ENCODE results near the gene GTPBP2.
"Not testable (repeated sequence)": the region's sequence is repeated elsewhere in the genome, so short reads cannot be mapped to it uniquely, and the experiment has no call there.

Gene GTPBP2

DNA sequence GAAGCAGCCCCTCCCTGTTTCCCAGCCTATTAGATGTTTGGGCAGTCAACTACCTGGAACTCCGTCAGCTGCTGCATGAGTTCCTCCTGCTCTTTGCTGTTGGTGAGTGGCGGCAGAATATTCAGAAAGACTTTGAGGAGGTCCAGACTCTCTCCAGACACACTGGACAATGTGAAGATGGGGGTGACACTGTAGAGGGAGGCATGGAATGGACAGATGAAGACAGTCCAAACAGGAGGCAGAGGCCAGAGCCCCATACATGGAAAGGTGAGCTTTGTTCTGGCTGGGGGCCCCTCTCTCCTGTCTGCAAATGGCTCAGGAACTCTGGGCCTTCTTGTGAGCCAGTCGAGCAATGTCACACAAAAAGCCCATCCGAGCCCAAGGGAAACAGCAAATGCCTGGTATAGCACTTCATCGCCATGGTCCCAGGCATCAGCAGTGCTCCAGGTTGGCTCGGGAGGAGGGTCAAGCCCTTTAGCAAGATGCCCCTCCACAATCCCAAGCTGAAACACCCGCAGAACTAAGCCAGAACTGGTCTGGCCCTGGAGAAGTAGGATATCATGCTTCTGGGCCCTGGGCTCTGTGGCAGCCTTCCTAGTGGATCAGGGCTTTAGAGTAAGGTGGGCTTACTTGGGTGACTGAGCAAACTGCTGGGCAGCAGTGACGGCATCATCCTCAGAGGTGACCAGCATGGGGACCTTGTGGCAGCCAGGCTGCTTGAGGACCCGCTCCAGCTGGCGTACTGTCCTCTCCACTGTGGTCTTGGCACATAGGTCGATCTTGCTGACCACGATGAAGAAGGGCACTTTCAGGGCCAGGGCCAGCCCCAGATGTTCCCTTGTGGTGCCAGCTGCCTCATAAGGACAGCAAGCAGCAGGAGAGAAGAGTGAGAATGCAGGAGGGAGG, 4.9 kb downstream of the GTPBP2 start:
- no peak for DNase-seq

DNA sequence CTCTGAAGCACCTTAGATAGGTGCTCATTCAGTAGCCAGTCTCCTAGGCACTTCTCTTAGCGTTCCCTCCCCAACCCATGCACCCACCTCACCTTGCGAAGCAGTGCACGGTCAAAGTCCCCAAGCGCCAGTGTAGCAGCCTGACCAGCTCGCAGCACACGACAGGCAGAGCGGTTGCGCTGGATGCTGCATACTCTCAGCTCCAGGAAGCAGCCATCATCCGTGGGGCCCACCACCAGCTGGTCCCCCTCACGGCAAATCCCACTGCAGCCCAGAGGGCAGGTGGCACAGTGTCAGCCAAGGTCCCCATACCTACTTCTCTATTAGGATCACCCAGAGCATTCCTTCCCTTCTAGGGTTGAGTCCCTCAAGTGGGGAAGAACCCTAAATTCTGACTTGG, 6.5 kb downstream of the GTPBP2 start:
- DNase-seq, result no peak

DNA sequence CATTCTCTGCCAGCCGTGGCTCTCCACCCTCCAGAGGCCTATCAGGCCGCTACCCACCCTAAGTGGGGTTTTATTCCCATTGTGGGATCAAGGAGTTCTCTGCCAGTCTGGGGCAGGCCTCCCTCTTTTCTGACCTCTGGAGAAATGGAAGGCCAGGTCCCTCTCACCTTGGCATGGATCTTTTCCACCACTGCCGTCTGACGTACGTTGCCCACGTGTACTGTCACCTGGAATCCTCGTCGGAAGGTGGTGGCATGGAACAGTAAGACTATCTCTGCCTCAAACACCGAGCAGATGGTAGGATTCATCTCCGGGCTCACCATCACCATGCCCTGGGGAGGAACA, 7.3 kb downstream of the GTPBP2 start:
- no peak for DNase-seq

DNA sequence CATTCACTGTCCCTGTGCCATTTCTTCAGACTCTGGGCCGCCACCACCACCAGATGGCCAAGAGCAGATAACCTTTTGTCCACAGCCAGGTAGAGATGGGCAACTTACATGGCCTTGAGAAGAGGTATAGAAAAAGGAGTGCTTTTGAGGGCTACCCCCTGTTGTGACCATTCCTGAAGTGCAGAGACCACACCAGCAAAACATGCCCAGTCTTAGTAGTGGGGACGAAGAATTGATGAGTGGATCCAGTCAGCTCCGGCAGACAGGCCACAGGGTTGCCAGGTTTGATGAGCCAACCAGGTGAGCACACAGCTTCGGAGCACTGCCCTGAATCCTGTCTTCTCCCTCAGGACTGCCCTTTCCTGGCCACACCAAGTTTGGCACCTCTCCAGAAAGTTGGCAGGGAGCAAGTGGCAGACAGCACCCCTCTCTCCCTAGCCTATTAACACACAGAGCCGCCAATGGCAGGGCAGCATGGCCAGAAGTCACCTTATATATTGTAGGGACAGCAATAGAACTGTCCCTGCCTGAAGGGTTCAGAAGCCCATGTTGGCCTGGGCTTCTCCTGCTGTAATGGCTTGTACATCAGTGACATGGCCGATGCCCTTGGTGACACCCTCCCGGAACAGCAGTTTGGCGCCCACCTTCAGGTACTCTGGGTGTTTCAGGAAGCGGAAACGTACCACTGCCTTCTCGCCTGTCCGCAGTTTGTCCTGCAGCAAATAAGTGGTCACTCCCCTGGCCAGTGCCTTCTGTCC, 7.8 kb downstream of the GTPBP2 start:
- DNase-seq, result no peak

DNA sequence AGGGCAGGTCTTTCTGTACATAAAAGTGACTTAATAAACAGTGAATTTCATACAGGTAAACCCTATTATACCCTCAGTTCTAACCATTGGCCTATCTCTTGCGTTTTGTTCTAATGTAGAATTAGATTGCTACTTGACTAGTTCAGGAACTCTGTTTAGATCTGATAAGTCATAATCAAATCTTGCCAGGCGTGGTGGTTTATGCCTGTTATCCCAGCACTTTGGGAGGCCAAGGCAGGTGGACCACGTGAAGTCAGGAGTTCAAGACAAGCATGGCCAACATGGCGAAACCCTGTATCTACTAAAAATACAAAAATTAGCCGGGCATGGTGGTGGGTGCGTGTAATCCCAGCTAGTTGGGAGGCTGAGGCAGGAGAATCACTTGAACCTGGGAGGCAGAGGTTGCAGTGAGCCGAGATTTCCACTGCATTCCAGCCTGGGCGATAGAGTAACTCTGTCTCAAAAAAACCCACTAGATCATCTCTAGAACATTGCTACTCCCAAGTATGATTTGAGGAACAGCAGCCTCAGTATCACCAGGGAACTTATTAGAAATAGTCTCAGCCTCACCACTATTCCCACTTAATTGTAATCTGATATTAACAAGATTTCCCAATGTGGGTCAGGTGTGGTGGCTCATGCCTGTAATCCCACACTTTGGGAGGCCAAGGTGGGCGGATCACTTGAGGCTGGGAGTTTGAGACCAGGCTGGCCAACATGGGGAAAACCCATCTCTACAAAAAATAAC, 12.2 kb downstream of the GTPBP2 start:
- DNase-seq, result no peak

DNA sequence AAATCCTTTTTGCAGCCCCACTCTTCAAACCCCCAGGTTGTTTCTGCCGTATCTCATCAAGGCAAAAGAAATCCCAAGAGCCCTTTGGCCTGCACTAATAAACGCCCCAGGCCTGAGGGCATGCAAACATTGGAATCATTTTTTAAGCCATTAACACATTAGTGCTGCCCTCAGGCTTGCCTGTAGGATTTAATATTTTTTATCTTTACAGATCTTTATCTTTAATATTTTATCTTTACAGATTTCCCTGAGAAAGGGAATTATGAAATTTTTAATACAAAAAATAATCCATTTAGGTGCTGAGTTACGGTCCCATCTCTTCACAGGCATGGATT, 14.7 kb downstream of the GTPBP2 start:
- DNase-seq, result no peak

DNA sequence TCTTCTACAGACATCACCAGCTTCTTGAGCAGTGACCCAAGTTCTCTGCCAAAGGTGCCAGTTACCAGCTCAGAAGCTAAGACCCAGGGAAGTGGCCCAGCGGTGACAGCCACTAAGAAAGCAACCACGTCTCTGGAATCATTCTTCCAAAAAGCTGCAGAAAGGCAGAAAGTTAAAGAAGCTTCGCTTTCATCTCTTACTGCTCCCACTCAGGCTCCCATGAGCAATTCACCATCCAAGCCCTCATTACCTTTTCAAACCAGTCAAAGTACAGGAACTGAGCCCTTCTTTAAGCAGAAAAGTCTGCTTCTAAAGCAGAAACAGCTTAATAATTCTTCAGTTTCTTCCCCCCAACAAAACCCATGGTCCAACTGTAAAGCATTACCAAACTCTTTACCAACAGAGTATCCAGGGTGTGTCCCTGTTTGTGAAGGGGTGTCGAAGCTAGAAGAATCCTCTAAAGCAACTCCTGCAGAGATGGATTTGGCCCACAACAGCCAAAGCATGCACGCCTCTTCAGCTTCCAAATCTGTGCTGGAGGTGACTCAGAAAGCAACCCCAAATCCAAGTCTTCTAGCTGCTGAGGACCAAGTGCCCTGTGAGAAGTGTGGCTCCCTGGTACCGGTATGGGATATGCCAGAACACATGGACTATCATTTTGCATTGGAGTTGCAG, 15.2 kb downstream of the GTPBP2 start:
- no peak for DNase-seq

DNA sequence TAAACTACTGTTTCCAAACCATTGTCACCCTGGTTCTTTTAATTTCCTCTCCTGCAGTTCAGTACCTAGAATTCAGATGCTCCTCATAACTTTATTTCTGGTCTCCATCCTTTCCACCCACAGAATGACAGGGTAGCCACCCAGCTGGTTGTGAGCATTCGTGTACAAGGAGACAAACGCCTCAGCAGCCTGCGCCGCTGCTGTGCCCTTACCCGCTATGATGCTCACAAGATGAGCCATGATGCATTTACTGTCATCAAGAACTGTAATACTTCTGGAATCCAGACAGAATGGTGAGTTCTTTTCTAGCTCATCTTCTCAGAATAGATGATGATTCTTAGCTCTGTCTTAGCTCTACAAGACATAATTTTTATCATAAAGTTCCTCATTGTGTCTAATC, 18.6 kb downstream of the GTPBP2 start:
- no peak for DNase-seq

DNA sequence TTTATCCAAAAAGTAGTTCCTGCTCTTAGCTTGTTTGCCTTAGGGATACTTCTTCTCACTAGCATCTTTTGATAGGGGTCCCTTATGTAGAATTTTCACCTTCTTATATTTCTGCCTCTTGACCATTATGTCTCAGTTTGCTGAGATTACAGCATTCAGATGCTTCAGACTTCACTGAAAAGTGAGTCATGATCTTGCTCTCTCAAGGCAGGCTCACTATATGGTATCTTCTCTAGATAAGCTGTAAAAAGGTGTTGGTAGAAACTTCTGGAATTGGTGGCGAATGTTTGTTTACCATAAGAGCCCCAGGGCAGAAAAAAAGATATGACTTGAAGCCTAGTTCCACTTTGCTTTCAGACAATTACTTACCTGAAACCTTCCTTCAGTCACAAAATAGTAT, 19.7 kb downstream of the GTPBP2 start:
- DNase-seq, result no peak

DNA sequence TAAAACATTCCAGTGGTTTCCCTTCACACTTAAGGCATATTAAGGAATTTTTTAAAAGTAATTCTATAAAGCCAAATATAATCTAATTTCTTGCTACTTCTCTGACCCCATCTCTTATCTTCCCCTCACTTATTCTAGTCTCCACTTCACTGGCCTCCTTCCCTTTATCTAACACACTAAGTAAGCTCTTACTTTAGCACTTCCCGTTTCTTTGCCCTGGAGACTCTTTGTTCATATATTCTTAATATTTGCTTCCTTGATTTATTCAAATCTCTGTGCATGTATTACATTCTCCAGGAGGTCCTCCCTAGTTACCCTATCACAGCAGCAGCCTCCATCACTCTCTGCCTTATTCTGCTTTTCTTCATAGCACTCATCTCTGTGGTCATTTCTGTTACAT, 20.3 kb downstream of the GTPBP2 start:
- no peak for DNase-seq

DNA sequence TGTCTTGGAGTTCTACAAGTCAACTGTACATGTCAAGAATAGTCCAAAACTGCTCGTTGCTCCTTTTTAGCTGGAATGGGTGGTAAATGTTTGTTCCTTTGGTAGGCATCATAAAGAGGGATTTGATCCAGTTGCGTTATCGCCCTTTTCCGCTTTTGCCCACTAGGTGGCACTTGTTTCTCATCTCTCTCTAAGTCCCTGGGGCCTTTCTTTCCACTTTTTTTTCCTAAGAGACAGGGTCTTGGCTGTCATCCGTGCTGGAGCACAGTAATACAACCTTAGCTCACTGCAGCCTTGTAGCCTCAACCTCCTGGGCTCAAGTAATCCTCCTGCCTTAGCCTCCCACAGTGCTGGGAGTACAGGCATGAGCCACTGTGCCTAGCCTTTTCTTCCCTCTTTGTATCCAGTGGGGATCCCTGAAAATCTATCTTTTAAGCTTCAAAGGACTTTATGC, 20.7 kb downstream of the GTPBP2 start:
- peak; percentile 47 to 78 (median 57) for DNase-seq

DNA sequence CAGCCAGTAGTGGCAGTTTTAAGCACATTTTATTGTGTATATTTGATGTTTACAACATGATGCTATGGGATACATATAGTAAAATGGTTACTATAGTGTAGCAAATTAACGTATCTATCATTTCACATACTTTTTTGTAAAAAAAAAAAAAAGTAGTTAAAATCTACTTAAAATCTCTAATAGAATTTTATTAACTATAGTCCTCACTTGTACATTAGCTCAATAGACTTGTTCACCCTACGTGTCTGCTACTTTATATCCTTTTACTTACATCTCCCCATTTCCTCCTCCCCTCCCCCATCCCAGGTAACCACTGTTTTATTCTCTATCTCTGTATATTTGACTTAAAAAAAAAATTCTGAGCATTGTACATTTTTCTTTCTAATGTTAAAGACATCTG, 23.0 kb downstream of the GTPBP2 start:
- DNase-seq, result no peak

DNA sequence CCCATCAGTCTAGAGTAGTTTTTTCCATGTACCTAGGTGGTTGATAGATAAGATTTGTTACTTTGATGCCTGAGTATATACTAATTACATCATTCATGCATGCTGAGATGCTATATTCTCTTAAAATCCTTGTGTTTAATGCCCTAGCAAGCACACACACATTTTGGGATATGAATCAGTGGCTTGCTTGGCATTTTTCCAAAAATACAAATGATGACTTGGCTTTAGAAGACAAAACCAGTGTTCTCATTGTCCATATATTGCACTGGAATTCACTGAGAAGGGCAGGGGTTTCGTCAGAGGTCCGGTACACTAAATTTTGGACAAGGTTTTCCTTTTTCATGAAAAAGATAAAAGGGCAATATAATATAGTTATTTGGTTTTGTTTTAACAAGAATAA, 24.9 kb downstream of the GTPBP2 start:
- DNase-seq, result no peak

DNA sequence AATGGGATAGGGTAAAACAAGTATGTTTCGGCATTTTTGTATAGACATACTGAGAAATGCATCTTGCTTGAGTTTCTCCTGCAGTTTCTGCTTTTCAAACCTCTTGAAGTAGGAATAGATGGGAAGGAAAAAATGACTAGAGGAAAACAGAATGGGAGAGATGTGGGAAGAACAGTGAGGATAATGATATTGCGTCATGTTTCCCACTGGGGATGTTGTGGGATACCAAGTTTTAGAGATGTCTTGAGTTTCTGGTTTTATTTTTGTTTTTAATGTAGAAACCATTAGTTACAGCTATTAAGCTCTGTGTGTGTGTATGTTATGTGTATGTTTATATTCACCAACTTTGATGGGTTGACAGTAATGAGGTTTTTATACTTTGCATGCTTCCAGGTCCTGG, 28.5 kb downstream of the GTPBP2 start:
- DNase-seq, result no peak

DNA sequence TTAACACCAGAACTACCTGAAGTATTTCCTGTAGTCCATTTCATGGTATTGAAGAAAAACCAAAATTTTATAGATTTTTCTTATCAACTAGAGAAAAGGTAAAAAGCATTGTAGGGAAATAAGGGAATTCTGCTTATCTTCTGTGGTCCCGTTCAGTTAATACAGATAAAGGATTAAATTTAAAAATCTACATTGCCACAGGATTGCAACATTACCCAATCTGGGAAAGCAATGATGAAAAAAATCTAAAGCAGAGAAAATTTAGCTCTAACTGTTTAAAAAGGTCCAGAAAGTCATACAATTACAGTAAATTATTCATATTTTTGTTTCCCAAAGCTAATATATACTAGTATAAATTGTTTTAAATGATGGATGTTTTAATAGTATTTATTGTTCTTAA, 35.1 kb downstream of the GTPBP2 start:
- no peak for DNase-seq

DNA sequence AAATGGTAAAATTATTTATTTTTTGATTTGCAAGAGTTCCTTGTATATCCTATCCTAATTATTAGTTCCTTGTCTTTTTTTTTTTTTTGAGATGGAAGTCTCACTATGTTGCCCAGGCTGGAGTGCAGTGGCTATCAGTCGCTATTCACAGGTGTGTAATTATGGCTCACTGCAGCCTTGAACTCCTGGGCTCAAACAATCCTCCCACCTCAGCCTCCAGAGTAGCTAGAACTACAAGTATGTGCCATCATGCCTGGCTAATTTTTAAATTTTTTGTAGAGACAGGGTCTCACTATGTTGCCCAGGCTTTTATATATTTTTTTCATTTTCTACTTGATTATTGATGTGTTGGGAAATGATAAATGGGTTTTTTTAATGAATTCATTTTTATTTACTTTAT, 39.5 kb downstream of the GTPBP2 start:
- not testable (repeated sequence) for DNase-seq

DNA sequence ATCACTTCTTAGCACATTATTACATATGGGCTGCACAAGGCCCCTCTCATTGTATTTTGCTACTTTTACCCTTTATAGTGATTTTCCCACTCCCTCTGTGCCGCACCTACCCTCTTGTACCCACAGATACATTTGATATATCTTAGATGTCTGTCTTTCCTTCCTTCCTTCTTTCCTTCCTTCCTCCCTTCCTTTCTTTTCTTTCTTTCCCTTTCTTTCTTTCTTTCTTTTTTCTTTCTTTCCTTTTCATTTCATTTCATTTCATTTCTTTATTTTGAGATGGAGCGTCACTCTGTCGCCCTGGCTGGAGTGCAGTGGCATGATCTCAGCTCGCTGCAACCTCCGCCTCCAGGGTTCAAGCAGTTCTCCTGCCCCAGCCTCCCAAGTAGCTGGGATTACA, 40.9 kb downstream of the GTPBP2 start:
- no peak for DNase-seq

DNA sequence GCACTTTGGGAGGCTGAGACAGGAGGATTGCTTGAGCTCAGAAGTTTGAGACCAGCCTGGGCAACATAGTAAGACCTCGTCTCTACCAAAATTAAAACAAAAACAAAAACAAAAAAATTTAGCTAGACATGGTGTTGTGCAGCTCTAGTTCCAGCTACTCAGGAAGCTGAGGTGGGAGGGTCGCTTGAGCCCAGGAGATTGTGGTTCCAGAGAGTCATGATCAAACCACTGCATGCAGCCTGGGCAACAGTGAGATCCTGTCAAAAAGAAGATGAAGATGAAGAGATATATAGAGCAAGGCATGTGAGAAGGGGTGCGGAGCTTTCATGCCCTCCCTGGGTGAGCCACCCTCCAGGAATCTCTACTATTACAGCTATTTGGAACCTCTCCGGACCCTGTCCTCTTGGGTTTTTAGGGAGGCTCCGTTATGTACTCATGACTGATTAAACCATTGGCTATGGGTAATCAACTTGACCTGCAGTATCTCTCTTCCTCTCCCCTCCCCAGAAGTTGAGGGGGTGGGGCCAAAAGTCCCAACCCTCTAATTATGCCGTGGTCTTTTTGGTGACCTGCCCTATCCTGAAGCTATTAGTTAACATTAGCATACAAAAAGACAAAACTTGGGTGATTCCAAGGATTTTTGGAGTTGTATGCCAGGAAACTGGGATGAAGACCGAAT, 44.0 kb downstream of the GTPBP2 start:
- no peak for DNase-seq

DNA sequence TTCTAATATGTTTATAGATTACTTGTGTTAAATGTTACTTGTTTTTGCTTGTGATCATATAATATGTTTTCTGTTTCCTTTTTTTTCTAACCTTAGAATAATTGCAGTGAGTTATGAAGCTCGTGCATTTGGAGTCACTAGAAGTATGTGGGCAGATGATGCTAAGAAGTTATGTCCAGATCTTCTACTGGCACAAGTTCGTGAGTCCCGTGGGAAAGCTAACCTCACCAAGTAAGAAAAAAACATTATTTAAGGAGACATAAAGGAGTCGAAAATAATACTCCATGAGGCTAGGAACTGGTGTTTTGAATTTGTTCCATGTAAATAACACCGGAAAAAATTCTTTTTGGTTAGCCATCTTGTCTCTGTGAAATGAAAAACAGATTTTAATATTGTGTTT, 46.2 kb downstream of the GTPBP2 start:
- no peak for DNase-seq

DNA sequence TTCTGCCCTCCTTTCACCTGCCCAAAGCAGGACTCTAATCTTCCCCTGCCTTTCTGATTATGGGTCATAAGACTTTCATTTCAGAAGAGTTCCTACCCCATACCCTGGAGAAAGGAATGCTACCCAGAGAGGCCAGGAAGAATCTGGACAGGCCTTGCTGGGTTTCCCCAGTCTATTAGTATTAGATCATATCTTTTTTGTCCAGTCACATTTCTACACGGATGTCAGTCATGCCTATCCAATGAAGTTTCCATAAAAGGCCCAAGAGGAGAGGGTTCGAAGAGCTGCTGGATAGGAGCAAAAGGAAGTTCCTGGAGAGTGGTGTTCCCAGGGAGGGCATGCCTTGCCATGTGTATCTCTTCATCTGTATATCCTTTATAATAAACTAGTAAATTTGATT, 49.9 kb downstream of the GTPBP2 start:
- DNase-seq, result no peak

DNA sequence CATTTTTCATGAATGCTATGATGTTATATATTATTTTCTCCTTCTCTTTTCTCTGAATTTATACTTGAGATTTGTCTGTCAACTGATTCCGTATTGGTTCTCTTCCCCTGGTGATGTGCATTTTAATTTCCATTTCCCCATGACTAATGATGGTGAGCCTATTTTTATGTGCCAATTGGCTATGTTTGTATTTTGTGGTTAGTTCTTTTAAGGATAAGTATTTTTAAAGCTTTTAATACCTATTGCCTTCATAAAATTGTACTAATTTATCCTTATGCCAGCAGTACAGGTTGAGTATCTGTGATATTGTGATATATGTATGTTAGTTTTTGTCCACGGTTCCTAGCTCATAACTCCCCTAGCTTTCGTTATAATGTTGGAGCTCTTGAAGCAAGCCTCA, 50.3 kb downstream of the GTPBP2 start:
- no peak for DNase-seq

DNA sequence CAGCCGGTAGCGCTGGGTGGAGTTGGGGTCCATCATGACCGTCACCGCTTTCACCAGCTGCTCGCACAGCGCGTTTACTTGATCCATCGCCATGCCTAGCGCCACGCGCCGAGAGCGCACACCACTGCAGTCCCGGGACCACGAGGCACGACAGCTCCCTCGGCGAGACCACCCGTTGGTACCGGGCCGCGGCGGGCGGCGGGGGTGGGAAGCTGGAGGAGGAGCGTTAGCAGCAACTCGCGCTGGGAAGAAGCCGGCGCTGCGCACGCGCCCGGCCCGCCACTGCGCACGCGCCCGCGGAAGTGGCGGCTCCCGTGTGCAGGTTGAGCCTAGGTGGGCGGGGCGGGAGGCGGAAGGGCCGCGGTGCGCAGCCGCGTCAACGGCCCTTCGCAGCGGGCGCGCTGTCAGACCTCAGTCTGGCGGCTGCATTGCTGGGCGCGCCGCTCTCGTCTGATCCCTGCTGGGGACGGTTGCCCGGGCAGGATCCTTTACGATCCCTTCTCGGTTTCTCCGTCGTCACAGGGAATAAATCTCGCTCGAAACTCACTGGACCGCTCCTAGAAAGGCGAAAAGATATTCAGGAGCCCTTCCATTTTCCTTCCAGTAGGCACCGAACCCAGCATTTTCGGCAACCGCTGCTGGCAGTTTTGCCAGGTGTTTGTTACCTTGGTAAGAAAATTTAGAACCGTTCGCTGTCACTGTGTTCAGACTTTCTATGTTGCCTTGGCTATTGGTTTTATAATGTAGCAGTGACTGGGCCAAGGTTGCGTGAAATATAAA, 53.1 kb downstream of the GTPBP2 start, which contains the start of the genes POLH and XPO5:
POLH (plus strand) TSS at position 414 of the 780 bp plus-strand sequence. CDS start 6,135 bp downstream, outside the sequence.
XPO5 (minus strand) TSS at position 267 of the 780 bp plus-strand sequence; CDS start at position 93, 174 bp downstream.
- peak; percentile 94 to 96 (median 95) for DNase-seq

All from NCI-H1417 (cell line).